IPS-11a (cell line): ENCODE results near the gene PRKAA2.

ENCODE experiments used
- H3K4me3 ChIP-seq: one replicate; pipeline ENCODE4 v1.5.1; 2013; ENCODE audit warnings: low read depth, low read length, control low read depth

The PRKAA2 gene

DNA sequence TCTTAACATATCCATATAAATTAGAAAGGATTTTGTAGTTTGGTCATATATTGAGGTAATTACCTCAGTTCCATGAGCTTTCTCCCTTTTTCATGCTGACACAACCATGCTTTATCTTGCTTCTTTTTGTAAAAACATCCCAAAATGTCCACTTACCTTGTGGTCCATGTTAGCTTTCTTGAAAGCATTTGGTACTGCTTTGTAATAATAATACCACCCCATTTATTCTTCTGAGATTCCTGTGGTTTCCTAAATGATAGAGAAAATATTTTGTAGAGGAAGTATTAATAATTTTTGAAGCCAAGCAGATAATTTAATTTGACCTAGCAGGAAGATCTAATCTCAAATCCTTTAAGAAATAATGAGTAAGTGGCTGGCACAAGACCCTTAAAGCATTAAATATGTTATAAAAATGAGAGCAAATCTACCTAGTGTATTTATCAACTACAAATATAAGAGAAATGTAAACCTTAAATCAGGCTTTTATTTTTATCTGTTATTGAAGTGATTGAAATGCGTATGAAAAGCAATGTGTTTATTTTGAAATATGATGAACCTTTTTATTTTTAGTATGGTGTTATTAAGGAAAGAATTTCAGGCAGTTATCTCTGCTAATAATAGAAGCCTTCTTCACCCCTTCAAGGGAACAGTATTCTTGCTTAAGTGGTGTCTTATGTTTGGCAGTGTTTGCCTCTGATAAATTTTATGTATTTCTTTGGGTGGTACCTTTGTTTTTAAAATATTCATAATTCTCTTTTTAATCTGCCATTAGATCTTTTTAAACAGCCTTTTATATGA is 9.2 kb downstream of the PRKAA2 start:
- no peak overlapping the region for H3K4me3 ChIP-seq

DNA sequence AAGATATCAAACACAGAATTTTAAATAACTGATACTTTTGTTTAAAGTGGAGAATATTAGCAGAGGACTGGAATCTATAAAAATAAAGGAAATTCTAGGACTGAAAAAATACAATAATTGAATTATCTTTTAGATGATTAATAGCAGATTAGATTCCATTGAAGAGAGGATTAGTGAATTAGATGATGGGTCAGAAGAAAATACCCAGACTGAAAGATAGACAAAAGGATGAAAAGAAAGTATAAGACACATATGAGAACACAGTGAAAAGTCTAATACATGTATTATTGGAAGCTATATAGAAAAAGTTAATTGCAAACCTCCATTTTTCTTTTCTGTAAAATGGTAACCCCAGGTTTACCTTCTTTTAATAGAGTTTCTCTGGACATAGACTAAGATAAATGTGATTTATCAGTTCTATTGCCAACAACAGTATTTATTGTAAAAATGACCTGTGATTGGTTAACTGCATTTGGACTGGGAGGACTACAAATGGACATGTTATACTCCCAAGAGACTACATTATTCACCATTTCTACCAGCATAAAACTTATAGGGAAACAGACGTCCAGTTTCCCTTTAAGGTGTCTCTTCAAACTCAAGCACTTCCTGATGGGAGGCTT is 11.0 kb downstream of the PRKAA2 start:
- no peak overlapping the region for H3K4me3 ChIP-seq

DNA sequence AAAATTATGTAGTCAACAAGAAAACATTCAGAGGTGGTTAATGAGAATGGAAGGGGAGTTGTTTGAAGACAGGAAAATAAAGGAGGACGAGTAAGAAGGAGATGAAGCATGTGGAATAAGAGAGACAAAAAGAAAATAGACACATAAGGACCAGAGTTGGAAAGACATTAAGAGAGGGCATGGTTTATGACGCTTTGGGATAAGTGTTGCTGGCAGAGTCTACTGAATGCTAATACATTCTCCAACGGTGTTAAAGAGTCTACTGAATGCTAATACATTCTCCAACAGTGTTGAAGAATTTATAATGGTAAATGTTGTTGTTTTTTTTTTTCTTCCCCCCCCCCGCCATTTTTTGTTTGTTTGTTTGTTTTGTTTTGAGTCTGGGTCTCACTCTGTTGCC is 13.1 kb downstream of the PRKAA2 start:
- no peak overlapping the region for H3K4me3 ChIP-seq

DNA sequence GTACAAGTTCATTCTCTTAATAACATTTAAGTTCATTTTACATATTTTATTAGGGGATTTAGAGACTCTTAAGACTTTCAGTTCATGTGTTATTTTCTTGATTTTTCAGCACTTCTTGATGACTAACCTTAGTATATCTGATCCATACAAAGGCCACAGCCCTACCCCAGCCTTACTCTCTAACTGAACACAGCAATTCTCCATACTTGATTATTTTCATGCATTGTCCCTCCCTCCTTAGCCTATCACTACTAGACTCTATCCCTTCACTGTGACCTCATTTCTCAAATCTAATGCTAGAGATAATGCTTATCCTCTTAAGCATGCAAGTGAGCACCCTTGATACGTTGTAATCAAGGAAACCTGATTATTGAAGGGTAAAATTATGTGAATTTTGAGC is 15.2 kb downstream of the PRKAA2 start:
- H3K4me3 ChIP-seq = no peak overlapping the region

DNA sequence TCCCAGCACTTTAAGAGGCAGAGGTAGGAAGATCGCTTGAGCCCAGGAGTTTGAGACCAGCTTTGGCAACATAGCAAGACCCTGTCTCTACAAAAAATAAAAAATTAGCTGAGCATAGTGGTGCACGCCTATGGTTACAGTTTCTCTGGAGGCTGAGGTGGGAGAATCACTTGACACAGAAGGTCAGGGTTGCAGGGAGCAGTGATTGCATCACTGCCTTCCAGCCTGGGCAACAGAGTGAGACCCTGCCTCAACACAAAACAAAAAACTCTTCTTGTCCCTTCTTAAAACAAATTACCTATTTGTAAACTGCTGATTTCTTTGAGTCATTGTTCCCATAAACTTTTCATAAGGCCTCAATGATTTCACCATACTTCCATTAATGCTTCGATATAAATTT is 18.7 kb downstream of the PRKAA2 start:
- no peak overlapping the region for H3K4me3 ChIP-seq

DNA sequence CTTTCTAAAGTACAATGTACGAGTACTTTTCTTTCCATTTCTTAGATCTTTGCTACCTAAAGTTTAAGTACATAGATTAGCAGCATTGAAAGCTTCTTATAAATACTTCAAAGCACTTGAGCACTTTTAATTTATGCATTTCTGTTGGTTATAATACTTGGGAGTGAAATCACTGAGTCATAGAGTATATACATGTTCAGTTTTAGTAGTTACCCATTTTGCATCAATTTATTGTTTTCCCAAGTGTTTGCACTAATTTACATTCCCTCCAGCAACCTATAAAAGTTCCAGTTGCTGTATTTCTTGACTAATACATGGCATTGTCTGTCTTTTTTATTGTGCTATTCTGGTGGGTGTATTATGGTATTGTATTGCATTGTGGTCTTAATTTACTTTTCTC is 20.3 kb downstream of the PRKAA2 start:
- H3K4me3 ChIP-seq = no peak overlapping the region

DNA sequence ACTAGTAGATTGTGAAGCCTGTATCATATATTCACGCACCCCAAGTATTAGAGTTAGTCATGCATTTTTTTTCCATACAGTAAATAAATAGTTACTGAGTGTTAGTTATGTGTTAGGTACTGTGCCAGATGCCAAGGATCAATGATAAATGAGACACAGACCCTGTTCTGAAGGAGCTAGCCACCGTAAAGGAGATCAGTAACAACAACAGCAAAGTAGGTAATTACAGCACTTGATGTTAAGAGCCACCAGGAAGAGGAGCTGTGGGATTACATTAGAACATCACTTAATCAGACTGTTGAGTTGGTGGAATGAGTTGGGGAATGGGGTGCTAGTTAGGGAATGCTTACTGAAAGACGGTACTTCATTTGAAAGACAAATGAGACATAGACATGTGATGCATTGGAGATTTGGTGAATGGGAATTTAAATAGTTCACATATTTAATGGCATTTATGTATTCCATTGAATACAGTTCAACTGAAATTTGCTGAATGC is 21.0 kb downstream of the PRKAA2 start:
- H3K4me3 ChIP-seq = no peak overlapping the region

DNA sequence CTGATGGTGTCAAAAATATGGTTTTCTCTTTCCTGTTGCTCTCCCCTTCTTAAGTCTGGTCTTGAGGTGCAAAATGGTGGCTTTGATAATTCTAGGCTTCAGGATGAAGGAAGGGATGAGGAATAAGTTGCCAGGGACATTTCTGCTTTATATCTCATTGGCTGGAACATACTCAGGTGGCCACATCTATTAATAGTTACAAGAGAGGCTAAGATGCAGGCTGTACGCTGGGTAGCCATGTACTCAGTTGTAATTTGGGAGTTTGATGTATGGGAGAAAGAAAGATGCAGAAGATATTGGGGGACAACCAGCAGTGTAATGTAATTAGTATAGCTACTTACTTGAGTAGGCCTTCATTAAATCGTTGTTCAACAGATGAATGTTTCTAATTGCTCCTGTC is 25.2 kb downstream of the PRKAA2 start:
- H3K4me3 ChIP-seq = no peak overlapping the region

DNA sequence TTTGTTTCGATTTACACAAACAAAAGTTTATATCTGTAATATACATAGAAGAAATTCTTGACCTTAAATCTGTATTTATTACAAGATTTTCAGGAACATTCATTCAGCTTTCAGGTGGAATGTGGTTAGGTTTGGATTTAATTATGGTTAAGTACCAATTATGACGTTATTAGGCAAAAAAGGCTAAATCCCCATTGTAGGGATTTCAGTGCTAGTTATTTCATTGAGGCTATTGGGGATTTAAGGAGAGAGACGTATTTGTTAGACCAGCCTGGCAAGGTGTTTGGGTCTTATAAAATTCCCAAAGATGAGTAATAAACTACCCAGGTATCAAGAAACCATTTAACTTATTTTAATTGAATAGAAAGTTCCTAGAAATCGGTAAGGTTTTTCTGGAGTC is 26.0 kb downstream of the PRKAA2 start:
- H3K4me3 ChIP-seq = no peak overlapping the region

DNA sequence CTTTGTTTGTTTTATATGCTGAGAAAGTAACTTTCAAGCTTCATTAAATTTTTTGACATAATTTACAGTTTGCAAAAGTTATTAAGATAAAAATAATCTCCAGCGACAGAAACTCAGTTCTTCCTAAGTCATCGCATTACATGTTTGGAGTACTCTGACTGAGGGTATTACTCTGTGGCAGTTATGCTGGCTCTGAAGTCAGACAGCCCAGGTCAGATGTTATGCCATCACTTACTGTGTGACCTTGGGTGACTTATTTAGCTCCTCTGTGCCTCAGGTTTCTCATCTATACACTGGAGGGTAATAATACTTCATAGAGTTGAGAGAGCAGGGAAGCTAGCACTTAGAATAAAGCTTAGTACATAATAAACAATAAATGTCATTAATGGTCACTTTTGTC is 26.4 kb downstream of the PRKAA2 start:
- no peak overlapping the region for H3K4me3 ChIP-seq

DNA sequence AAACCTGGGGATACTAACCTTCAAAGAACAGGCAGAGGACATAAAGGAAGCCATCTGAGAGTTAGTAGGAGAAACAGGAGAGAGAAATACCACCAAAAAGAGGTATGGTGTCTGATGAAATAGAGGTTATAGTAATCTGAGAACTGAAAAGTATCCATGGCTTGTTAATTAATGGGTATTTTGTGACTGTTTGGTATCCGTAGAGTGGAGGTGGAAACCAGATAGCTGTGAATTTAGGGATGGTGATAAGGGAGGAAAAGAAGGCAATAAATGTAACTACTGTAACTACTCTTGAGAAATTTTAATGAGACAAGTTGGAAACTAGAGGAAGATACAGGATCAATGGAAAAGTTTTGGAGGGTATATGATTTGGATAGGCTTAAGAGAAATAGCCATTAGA is 27.5 kb downstream of the PRKAA2 start:
- no peak overlapping the region for H3K4me3 ChIP-seq

DNA sequence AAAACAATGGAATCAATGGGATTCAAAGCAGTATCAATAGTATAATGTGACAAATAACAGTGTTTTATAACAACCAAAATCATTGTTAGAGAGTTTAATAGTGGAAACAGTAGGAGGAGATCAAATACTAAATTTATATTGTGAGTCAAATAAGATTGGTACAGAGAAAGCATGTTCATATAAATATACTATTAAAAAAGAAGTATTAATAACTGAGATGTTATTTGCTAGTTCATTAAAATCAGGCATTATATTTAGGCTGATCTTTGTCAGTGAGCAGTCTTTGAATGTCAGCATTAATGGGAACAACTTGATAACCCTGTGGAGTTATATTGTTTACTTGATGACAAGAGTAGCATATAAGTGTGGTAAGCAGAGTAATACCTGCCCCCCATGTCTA is 30.6 kb downstream of the PRKAA2 start:
- H3K4me3 ChIP-seq = no peak overlapping the region

DNA sequence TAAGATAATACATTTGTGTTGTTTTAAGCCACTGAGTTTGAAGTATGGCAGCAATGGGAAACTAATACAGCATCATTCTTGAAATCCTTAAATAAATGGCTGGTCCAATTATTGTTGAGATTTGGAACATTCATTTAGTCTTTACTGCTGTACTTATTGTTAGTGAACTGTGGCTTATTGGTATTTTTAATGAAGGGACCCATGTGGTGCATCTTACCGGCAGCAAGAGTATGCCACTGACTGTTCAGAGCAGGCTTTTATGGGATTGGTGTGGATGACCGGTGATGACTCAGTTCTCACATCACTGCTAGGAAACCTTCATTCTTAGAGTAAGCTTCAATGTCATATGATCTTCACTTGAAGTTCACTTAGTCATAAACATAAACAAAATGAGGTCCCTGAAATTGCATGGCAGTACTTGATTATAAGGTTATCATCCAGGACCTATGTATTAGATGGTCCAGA is 31.5 kb downstream of the PRKAA2 start:
- no peak overlapping the region for H3K4me3 ChIP-seq

DNA sequence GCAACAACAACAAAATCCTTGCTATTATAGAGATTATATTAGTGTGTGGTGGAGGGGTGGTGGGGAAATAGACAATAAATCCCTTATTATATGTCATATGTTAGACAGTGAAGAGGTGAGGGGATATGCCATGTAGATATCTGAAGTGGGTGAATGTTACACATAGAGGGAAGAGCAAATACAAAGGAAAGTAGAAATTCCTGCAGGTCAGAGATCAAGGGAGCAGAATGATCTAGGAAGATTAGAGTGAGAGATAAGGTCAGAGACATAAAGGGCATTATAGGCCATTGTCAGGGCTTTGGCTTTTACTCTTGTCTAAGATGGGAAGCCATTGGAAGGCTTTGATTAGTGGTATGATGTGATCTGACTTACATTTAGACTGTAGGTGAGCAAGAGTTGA is 38.5 kb downstream of the PRKAA2 start:
- no peak overlapping the region for H3K4me3 ChIP-seq

DNA sequence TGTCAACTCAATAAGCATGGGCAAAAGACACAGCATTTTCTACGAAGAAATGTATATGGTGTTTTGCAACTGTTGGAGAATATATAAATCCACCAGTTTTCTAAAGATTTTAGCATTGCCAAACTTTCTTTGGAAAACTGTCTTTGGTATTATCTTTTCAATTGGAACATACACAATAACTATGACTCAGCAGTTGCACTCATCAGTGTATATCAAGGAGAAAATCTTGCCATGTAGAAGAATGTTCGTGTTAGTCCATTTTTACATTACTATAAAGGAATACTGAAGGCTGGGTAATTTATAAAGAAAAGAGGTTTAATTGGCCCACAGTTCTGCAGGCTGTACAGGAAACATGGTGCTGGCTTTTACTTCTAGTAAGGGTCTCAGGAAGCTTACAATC is 41.1 kb downstream of the PRKAA2 start:
- H3K4me3 ChIP-seq = no peak overlapping the region

DNA sequence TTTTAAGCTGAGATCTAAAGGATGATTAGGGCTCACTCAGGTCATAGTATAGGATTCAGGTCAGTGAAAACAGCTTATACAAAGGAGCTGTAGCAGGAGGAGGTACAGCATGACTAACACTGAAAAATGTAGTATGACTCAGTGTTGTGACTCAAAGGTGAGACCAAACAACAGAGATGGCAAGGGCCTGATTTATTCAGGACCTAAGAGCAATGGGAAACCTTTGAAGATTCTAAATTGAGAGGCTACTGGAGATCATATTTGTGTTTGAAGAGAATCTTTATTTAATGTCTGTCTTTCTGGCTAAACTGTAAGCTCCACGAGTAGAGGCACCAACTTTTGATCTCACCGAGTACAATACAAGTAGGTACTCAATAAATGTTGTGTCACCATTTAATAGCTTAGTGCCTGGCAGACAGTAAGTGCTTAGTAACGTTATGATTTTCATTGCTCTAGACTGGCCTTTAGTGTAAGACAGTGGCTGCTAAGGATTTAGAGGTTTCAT is 43.5 kb downstream of the PRKAA2 start:
- no peak overlapping the region for H3K4me3 ChIP-seq

DNA sequence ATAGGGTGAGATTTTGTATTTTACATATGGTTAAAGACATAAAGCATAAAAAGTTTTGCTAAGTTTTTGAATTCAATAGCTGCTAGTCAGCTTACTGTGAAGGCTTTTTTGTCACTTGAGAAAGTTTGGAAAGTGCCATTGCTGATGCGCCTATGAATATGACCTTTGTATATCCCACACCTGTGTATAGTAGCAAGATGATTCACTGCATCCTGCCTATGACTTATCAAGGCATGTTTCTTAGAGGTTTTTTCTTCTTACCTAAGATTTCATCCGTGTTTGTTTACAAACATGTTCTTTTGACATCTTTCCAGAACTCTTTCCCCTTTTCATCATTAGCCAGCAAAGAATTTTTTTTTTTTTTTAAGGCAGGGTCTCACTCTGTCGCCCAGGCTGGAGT is 51.5 kb downstream of the PRKAA2 start:
- H3K4me3 ChIP-seq = no peak overlapping the region

DNA sequence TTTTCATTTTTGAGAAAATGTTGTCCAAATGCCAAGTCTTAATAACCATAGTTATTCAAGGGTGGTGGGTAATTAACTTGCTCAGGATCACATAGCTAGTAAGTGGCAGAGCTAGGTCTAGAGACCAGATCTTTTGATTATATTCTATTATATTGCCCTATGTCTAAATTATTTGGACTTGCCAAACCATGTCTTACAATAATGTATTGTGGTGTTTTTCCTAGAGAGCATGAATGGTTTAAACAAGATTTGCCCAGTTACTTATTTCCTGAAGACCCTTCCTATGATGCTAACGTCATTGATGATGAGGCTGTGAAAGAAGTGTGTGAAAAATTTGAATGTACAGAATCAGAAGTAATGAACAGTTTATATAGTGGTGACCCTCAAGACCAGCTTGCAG is 58.6 kb downstream of the PRKAA2 start:
- no peak overlapping the region for H3K4me3 ChIP-seq

DNA sequence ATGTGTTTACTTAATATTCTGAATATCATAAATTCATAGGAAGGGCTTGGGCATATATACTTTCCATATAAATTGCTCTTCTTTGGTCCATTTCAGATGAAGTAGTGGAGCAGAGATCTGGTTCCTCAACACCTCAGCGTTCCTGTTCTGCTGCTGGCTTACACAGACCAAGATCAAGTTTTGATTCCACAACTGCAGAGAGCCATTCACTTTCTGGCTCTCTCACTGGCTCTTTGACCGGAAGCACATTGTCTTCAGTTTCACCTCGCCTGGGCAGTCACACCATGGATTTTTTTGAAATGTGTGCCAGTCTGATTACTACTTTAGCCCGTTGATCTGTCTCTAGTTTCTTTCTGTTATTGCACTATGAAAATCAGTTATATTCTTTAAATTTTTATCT is 62.3 kb downstream of the PRKAA2 start:
- no peak overlapping the region for H3K4me3 ChIP-seq

DNA sequence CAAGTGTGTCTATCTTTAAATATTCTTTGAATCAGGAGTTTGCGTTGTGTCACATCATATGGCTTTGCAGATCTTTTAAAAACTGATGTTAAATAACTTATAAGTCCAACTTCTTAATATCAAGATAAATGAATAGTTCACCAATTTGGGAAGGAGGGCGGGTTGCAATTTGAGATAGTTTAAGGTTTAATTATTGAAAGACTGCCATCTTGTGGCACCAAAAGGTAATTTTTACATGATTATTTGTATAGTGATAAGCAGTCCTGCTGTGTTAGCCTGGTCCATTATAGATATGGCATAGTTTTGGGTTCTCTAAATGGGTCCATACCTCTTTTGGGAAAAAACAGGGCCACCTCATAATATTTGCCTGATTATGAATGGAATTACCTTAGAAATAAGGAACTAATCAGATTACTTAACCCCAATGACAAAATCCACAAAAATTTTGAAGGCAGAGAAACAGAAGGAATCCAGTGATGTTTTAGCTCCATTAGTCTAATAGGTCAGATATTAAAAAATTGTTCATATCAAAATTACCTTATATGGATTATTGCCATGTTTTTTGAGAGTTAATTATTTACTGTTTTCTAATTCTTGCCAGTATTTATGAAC is 64.3 kb downstream of the PRKAA2 start:
- no peak overlapping the region for H3K4me3 ChIP-seq

DNA sequence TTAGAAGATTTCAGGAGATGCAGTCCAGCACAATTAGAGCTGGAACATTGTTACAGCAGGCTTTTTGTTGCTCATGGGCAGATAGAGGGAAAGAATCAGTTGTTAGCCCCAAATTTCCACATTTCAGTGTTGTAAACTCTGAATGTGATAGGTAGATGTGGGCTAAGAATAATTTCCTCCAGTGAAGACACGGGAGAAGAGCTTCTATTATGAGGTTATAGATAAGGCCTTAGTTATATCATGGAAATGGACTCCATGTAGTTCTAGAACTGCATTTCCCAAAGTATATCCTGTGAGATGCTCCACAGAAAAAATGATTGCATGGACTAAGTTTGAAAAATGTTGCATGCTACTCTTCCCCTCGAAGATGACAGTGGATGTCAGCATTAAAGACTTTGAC is 64.9 kb downstream of the PRKAA2 start:
- H3K4me3 ChIP-seq = no peak overlapping the region

DNA sequence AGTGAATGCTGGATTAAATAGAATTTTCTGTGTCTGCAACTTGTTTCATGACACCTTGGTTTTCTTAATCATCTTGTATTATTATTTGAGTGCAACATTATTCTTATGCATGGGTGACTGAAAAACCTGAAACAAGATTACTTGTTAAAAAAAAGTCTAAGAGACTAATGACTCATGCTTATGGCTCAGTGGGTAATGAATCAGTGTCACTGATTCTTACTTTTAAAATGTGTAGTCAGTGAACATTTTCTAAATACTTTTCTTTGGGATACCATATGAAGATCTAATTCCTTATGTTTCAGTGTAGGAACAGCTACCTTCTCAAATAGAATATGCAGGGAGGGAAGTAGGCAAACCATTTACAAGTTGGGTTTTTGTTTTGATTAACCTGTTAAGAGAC is 65.5 kb downstream of the PRKAA2 start:
- no peak overlapping the region for H3K4me3 ChIP-seq
